ENCODE data around the gene CAMTA1. TPM values are rescaled to one million over a fixed set of nuclear protein-coding genes. Genes with fewer than 3 reads are reported as not detected.

The CAMTA1 gene
- polyA plus RNA-seq, 1 donor (not counting 4 experiments of a cell fraction or from before 2014, with no cell fraction given): 51.4 TPM

GRCh38 chr1:6889875-6890480 is 104.7 kb downstream of the CAMTA1 start:
- H3K9ac ChIP-seq (ENCODE audit: control insufficient read depth, extremely low read depth, insufficient read depth, low read length): no peak overlapping the region
- H3K27me3 ChIP-seq (ENCODE audit: control insufficient read depth, extremely low read depth, insufficient read depth, low read length): no peaks in the 10 kb centered on the region
- H3K9me3 ChIP-seq (ENCODE audit: control insufficient read depth, low read depth, low read length): no peaks in the 10 kb centered on the region
- DNase-seq (ENCODE audit: low read depth, low spot score) (no peak), FAIRE-seq (peak; percentile 79)
- TF ChIP-seq, protein P1, sequence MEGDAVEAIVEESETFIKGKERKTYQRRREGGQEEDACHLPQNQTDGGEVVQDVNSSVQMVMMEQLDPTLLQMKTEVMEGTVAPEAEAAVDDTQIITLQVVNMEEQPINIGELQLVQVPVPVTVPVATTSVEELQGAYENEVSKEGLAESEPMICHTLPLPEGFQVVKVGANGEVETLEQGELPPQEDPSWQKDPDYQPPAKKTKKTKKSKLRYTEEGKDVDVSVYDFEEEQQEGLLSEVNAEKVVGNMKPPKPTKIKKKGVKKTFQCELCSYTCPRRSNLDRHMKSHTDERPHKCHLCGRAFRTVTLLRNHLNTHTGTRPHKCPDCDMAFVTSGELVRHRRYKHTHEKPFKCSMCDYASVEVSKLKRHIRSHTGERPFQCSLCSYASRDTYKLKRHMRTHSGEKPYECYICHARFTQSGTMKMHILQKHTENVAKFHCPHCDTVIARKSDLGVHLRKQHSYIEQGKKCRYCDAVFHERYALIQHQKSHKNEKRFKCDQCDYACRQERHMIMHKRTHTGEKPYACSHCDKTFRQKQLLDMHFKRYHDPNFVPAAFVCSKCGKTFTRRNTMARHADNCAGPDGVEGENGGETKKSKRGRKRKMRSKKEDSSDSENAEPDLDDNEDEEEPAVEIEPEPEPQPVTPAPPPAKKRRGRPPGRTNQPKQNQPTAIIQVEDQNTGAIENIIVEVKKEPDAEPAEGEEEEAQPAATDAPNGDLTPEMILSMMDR (optimal IDR thresholded peaks at IDR 0.05 in 1 of 3, IDR thresholded peaks at IDR 0.05 in 1 of 3, conservative IDR thresholded peaks at IDR 0.05 in 1 of 3; ENCODE audit: extremely low read depth in 1 of 3, insufficient read depth in 2 of 3, low read length in 3 of 3): peak; percentile 79 to 88 (median 80)
- no peak for TF ChIP-seq EZH2 (IDR thresholded peaks at IDR 0.05; ENCODE audit: low read length)
- no peak overlapping the region for H3K4me2 ChIP-seq (ENCODE audit: control insufficient read depth, extremely low read depth, insufficient read depth, low read depth, low read length)
- no peaks in the 10 kb centered on the region for H3K36me3 ChIP-seq (ENCODE audit: control insufficient read depth in 2 of 2, extremely low read depth in 1 of 2, insufficient read depth in 2 of 2, low read length in 2 of 2)
- no peak overlapping the region for H3K27ac ChIP-seq (ENCODE audit: control insufficient read depth, insufficient read depth, low read length)
- H3K4me1 ChIP-seq (ENCODE audit: control insufficient read depth, extremely low read depth, insufficient read depth, low read length): no peaks in the 10 kb centered on the region
- H3K4me3 ChIP-seq (ENCODE audit: control insufficient read depth in 2 of 3, extremely low read depth in 1 of 3, insufficient read depth in 2 of 3, low read depth in 1 of 3, low read length in 3 of 3): no peak overlapping the region
- H3K79me2 ChIP-seq (ENCODE audit: control insufficient read depth, insufficient read depth, low read length): no peaks in the 10 kb centered on the region
- dilution Hi-C loops (cut with MboI; ENCODE audit: extremely low pct_ligation_motif_present, low sequenced_read_pairs): no loop called here
- no peaks in the 10 kb centered on the region for H3K9me1 ChIP-seq (ENCODE audit: control insufficient read depth, extremely low read depth, insufficient read depth, low read length)
- no peaks in the 10 kb centered on the region for H4K20me1 ChIP-seq (ENCODE audit: control insufficient read depth, extremely low read depth, insufficient read depth, low read length)
- no peak overlapping the region for H2AFZ ChIP-seq (ENCODE audit: control insufficient read depth, low read length)

DNA sequence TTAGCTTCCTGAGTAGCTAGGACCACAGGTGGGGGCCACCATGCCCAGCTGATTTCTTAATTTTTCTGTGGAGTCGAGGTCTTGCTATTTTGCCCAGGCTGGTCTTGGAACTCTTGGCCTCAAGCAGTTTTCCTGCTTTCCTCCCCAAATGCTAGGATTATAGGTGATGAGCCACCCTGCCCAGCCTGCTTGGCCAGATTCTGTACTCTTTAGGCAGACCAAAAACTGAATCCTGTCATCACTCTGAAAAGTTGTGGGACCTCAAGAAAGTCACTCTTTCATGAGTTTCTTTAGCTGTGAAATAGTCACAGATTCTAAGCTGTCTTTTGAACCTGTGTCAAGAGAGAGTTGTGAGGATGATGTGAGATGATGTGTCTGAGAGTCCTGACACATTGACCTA is 105.4 kb downstream of the CAMTA1 start:
- H3K9ac ChIP-seq (ENCODE audit: control insufficient read depth, extremely low read depth, insufficient read depth, low read length): no peak overlapping the region
- H3K4me1 ChIP-seq (ENCODE audit: control insufficient read depth, extremely low read depth, insufficient read depth, low read length): no peaks in the 10 kb centered on the region
- no peak overlapping the region for H2AFZ ChIP-seq (ENCODE audit: control insufficient read depth, low read length)
- H3K9me1 ChIP-seq (ENCODE audit: control insufficient read depth, extremely low read depth, insufficient read depth, low read length): no peaks in the 10 kb centered on the region
- dilution Hi-C loops (cut with MboI; ENCODE audit: extremely low pct_ligation_motif_present, low sequenced_read_pairs): no loop called here
- H3K79me2 ChIP-seq (ENCODE audit: control insufficient read depth, insufficient read depth, low read length): no peaks in the 10 kb centered on the region
- TF ChIP-seq, protein P1 (optimal IDR thresholded peaks at IDR 0.05 in 1 of 3, IDR thresholded peaks at IDR 0.05 in 1 of 3, conservative IDR thresholded peaks at IDR 0.05 in 1 of 3; ENCODE audit: extremely low read depth in 1 of 3, insufficient read depth in 2 of 3, low read length in 3 of 3): no peak
- no peak for TF ChIP-seq EZH2 (IDR thresholded peaks at IDR 0.05; ENCODE audit: low read length)
- H3K4me2 ChIP-seq (ENCODE audit: control insufficient read depth, extremely low read depth, insufficient read depth, low read depth, low read length): no peak overlapping the region
- H3K9me3 ChIP-seq (ENCODE audit: control insufficient read depth, low read depth, low read length): no peaks in the 10 kb centered on the region
- no peak overlapping the region for H3K4me3 ChIP-seq (ENCODE audit: control insufficient read depth in 2 of 3, extremely low read depth in 1 of 3, insufficient read depth in 2 of 3, low read depth in 1 of 3, low read length in 3 of 3)
- no peaks in the 10 kb centered on the region for H3K27me3 ChIP-seq (ENCODE audit: control insufficient read depth, extremely low read depth, insufficient read depth, low read length)
- DNase-seq (ENCODE audit: low read depth, low spot score) (no peak), FAIRE-seq (no peak)
- no peak overlapping the region for H3K27ac ChIP-seq (ENCODE audit: control insufficient read depth, insufficient read depth, low read length)
- no peaks in the 10 kb centered on the region for H3K36me3 ChIP-seq (ENCODE audit: control insufficient read depth in 2 of 2, extremely low read depth in 1 of 2, insufficient read depth in 2 of 2, low read length in 2 of 2)
- no peaks in the 10 kb centered on the region for H4K20me1 ChIP-seq (ENCODE audit: control insufficient read depth, extremely low read depth, insufficient read depth, low read length)

Data from keratinocyte (primary cell).